PC-3 (cell line): ENCODE results near the gene PTPRF. TPM values are rescaled to one million over a fixed set of nuclear protein-coding genes. Genes with fewer than 3 reads are reported as not detected.

ENCODE experiments used
- ATAC-seq: fragments of 200-7000 bp; cut with Tn5 transposase; 2 replicates; pipeline ENCODE4 v1.9.1; 2020; ENCODE audit warnings: mild to moderate bottlenecking, moderate library complexity
- BruUV-seq: library from RNA; stranded (reverse); fragments of 400-500 nt; replicated peaks from 2 replicates; lab custom pipeline; 2021; lab: Mats Ljungman, UMichigan
- CTCF ChIA-PET: fragments of 300-600 bp; sonication (Branson Sonifier 250); formaldehyde crosslinking; loops from one replicate; lab custom pipeline; 2022; ENCODE audit warnings: antibody characterized with exemption; lab: Charles Lee
- POLR2A ChIA-PET: fragments of 300-600 bp; sonication (Branson Sonifier 250); formaldehyde crosslinking; loops from one replicate; lab custom pipeline; 2022; ENCODE audit warnings: antibody characterized with exemption; ENCODE audit not compliant: unreplicated experiment; lab: Charles Lee
- DNase-seq: peaks from one replicate; pipeline ENCODE4 v3.0.0-alpha.2; 2015
- H2AFZ ChIP-seq: fragments of 300-600 bp; sonication (generic); 2 replicates; pipeline ENCODE4 v1.6.0; 2016; ENCODE audit warnings: antibody characterized with exemption, low read length
- H3F3A ChIP-seq: fragments of 300-600 bp; sonication (generic); one replicate; pipeline ENCODE4 v1.6.0; 2017; ENCODE audit warnings: antibody characterized with exemption, low read length, control low read depth, mild to moderate bottlenecking; ENCODE audit not compliant: unreplicated experiment
- H3K27ac ChIP-seq: fragments of 300-600 bp; sonication (generic); 2 replicates; pipeline ENCODE4 v1.5.1; 2016; ENCODE audit warnings: mild to moderate bottlenecking, low read length
- H3K27me3 ChIP-seq: fragments of 300-600 bp; sonication (generic); 2 replicates; pipeline ENCODE4 v1.6.1; 2016; ENCODE audit warnings: low read length, mixed read lengths
- H3K36me3 ChIP-seq: fragments of 300-600 bp; sonication (generic); 2 replicates; pipeline ENCODE4 v1.6.1; 2016; ENCODE audit warnings: low read depth, mixed run types, low read length, mixed read lengths
- H3K4me1 ChIP-seq: fragments of 300-600 bp; sonication (generic); 2 replicates; pipeline ENCODE4 v1.5.1; 2016; ENCODE audit warnings: low read length; ENCODE audit not compliant: insufficient read depth
- H3K4me2 ChIP-seq: fragments of 300-600 bp; sonication (generic); 2 replicates; pipeline ENCODE4 v1.6.0; 2016; ENCODE audit warnings: low read length
- H3K4me3 ChIP-seq: fragments of 300-600 bp; sonication (generic); 2 replicates; pipeline ENCODE4 v1.5.1; 2016; ENCODE audit warnings: mild to moderate bottlenecking, low read length, mixed read lengths
- H3K79me2 ChIP-seq: fragments of 300-600 bp; sonication (generic); 2 replicates; pipeline ENCODE4 v1.6.1; 2017; ENCODE audit warnings: low read length, mixed read lengths
- H3K9ac ChIP-seq: fragments of 300-600 bp; sonication (generic); 2 replicates; pipeline ENCODE4 v1.6.0; 2016; ENCODE audit warnings: mild to moderate bottlenecking, low read length
- H3K9me2 ChIP-seq: fragments of 300-600 bp; sonication (generic); replicated peaks from 2 replicates; pipeline ENCODE4 v1.6.1; 2016; ENCODE audit warnings: mixed run types, low read length, mixed read lengths
- H3K9me3 ChIP-seq: fragments of 300-600 bp; sonication (generic); 2 replicates; pipeline ENCODE4 v1.6.1; 2016; ENCODE audit warnings: low read length, mixed read lengths
- H4K20me1 ChIP-seq: fragments of 300-600 bp; sonication (generic); 2 replicates; pipeline ENCODE4 v1.6.1; 2016; ENCODE audit warnings: low read length, mixed read lengths
- EZH2 ChIP-seq: fragments of 300-600 bp; sonication (generic); IDR thresholded peaks from one replicate; pipeline ENCODE4 v1.6.1; 2017; ENCODE audit warnings: antibody characterized with exemption, mild to moderate bottlenecking, low read length; ENCODE audit not compliant: unreplicated experiment
- EZH2phosphoT487 ChIP-seq: fragments of 300-600 bp; sonication (generic); IDR thresholded peaks from 2 replicates; pipeline ENCODE4 v1.6.1; 2018; ENCODE audit warnings: mild to moderate bottlenecking, antibody characterized with exemption, low read length, borderline replicate concordance
- intact Hi-C: fragments of 100-400 bp; cut with micrococcal nuclease; formaldehyde crosslinking; loops from 2 replicates; pipeline ENCODE4 v1.9.0; 2023
- total RNA-seq: library from RNA; depleted of rRNA; stranded (reverse); fragments of >200 nt; gene quantifications from 2 replicates; pipeline ENCODE4 v1.2.3, GENCODE V29; 2014
- TF ChIP-seq, protein P1 (sequence below): fragments of 300-600 bp; sonication (generic); conservative IDR thresholded peaks from 2 replicates; pipeline ENCODE4 v1.5.1; 2017; ENCODE audit warnings: antibody characterized with exemption, low read depth, mild to moderate bottlenecking, low read length

Gene PTPRF
- total RNA-seq, 1 experiment from 2014 or later = 67.4 TPM

GRCh38 chr1:43513471-43514173, 17.1 kb upstream of the PTPRF start:
- Histone ChIP-seq H3K36me3 (no peaks in the 10 kb centered on the region), H3K79me2 (no peaks in the 10 kb centered on the region), H4K20me1 (no peaks in the 10 kb centered on the region), H3K4me2 (no peak overlapping the region), H3K9ac (no peak overlapping the region), H3K27ac (no peak overlapping the region), H3F3A (no peaks in the 10 kb centered on the region), H3K9me2 (no peaks in the 10 kb centered on the region), H2AFZ (no peak overlapping the region), H3K4me1 (peaks cover 12% of the 10 kb centered on the region), H3K9me3 (no peaks in the 10 kb centered on the region), H3K27me3 (no peaks in the 10 kb centered on the region), H3K4me3 (no peak overlapping the region)
- DNase-seq (no peak), ATAC-seq (no peak)
- BruUV-seq = no TSS peak
- TF ChIP-seq, protein P1, sequence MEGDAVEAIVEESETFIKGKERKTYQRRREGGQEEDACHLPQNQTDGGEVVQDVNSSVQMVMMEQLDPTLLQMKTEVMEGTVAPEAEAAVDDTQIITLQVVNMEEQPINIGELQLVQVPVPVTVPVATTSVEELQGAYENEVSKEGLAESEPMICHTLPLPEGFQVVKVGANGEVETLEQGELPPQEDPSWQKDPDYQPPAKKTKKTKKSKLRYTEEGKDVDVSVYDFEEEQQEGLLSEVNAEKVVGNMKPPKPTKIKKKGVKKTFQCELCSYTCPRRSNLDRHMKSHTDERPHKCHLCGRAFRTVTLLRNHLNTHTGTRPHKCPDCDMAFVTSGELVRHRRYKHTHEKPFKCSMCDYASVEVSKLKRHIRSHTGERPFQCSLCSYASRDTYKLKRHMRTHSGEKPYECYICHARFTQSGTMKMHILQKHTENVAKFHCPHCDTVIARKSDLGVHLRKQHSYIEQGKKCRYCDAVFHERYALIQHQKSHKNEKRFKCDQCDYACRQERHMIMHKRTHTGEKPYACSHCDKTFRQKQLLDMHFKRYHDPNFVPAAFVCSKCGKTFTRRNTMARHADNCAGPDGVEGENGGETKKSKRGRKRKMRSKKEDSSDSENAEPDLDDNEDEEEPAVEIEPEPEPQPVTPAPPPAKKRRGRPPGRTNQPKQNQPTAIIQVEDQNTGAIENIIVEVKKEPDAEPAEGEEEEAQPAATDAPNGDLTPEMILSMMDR = no peak
- ChIA-PET CTCF (no interaction called here), POLR2A (no interaction called here)
- intact Hi-C loops = no loop called here

GRCh38 chr1:43518935-43519686, 11.6 kb upstream of the PTPRF start:
- intact Hi-C loops = no loop called here
- TF ChIP-seq EZH2phosphoT487 (no peak), EZH2 (no peak)
- TF ChIP-seq, protein P1 = no peak

More at GRCh38 chr1:43518935-43519686, 11.6 kb upstream of the PTPRF start:
- ChIA-PET POLR2A (interaction anchor here (0.7 kb wide), 1 partner anchor 65 kb away, joined by 3 read pairs; no protein-coding TSS in a partner anchor), CTCF (no interaction called here)
- no peak overlapping the region for H3K9ac ChIP-seq
- H2AFZ ChIP-seq = no peak overlapping the region
- peaks cover 16% of the 10 kb centered on the region for H3K4me1 ChIP-seq
- no peaks in the 10 kb centered on the region for H3F3A ChIP-seq
- no peak overlapping the region for H3K27ac ChIP-seq
- H3K4me3 ChIP-seq = no peak overlapping the region
- no peak for DNase-seq
- H3K9me3 ChIP-seq = no peaks in the 10 kb centered on the region
- no peaks in the 10 kb centered on the region for H4K20me1 ChIP-seq
- H3K36me3 ChIP-seq = no peaks in the 10 kb centered on the region
- H3K4me2 ChIP-seq = no peak overlapping the region
- no TSS peak for BruUV-seq
- ATAC-seq = no peak
- no peaks in the 10 kb centered on the region for H3K27me3 ChIP-seq
- H3K9me2 ChIP-seq = no peaks in the 10 kb centered on the region
- no peaks in the 10 kb centered on the region for H3K79me2 ChIP-seq
